ENCODE results near the gene PTGFRN.
"Not testable (repeated sequence)": the region's sequence is repeated elsewhere in the genome, so short reads cannot be mapped to it uniquely, and the experiment has no call there.

Gene PTGFRN

DNA sequence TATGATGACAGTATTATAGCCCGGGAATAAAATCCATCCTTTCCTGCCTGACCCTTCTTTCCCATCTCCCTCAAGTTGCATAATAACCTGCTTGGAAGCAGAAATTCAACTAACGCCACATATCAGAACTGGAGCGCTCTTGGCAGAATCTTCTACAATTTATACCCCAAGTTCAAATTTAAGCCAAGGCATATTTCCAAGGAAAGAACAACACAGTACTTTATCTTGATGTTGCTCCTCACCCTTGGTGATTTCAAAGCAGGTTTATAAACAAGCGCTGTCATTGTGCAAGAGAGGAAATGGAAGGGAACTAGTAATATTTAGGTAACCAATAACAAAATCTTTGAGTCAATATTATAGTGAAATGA is 38.0 kb upstream of the PTGFRN start:
- DNase-seq (ENCODE audit: low read depth, low spot score): no peak
- H3K4me3 ChIP-seq (ENCODE audit: low read depth, low read length): no peak overlapping the region
- TF ChIP-seq, protein P1, sequence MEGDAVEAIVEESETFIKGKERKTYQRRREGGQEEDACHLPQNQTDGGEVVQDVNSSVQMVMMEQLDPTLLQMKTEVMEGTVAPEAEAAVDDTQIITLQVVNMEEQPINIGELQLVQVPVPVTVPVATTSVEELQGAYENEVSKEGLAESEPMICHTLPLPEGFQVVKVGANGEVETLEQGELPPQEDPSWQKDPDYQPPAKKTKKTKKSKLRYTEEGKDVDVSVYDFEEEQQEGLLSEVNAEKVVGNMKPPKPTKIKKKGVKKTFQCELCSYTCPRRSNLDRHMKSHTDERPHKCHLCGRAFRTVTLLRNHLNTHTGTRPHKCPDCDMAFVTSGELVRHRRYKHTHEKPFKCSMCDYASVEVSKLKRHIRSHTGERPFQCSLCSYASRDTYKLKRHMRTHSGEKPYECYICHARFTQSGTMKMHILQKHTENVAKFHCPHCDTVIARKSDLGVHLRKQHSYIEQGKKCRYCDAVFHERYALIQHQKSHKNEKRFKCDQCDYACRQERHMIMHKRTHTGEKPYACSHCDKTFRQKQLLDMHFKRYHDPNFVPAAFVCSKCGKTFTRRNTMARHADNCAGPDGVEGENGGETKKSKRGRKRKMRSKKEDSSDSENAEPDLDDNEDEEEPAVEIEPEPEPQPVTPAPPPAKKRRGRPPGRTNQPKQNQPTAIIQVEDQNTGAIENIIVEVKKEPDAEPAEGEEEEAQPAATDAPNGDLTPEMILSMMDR (IDR thresholded peaks at IDR 0.05; ENCODE audit: insufficient read depth, low read length, missing control alignments): no peak
- CTCF ChIA-PET: interaction anchor here (1.6 kb wide), 1 partner anchor 11 kb away, joined by 3 read pairs; no protein-coding TSS in a partner anchor
- POLR2A ChIA-PET: no interaction called here

DNA sequence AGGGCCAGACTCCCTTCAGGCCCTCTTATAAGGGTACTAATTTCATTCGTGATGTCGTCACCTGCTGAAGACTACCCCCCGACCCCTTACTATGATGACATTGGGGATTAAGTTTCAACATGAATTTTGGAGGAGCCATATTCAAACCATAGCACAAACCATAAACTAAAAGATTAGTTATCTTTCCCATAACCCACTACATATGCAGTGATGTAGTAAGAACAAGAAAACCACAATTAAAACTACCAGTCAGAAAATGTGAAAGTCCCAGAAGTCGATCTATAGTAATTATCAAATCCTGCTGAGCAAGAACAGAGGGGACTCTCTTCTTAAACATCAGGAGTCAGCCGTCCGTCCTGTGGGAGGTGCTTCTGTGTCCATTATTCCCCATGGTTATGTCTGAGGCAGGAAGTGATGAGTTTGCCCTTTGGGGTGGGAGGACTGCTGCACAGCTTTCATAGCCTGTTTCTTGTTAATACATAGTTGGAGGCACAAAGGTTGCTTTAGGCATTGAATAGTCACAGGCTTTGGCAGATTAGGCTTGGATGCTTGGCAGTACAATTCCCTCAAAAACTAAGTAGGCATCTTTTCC is 35.9 kb upstream of the PTGFRN start:
- TF ChIP-seq, protein P1 (IDR thresholded peaks at IDR 0.05; ENCODE audit: insufficient read depth, low read length, missing control alignments): no peak
- DNase-seq (ENCODE audit: low read depth, low spot score): no peak
- ChIA-PET CTCF (no interaction called here), POLR2A (no interaction called here)
- H3K4me3 ChIP-seq (ENCODE audit: low read depth, low read length): no peak overlapping the region

DNA sequence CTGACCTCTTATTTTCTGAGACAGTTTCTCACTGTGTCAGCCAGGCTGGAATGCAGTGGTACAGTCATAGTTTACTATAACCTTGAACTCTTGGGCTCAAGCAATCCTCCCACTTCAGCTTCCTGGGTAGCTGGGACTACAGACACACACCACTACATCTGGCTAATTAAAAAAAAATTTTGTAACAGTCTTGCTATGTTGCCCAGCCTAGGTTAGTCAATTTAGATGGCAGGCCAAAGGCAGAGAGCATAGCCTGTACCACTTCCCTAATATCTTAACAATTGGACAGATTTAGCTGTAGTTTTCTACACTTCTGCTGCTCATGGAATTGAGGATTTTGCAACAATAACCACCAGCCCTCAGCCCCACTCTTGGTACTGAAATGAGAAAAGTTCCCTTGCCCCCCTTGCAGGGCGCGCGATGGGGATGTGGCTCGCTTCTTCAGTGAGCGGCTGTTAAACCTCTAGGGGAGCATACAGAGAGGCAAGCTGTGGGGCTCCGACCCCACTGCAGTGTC is 34.9 kb upstream of the PTGFRN start:
- H3K4me3 ChIP-seq (ENCODE audit: low read depth, low read length): no peak overlapping the region
- ChIA-PET CTCF (no interaction called here), POLR2A (no interaction called here)
- TF ChIP-seq, protein P1 (IDR thresholded peaks at IDR 0.05; ENCODE audit: insufficient read depth, low read length, missing control alignments): no peak
- no peak for DNase-seq (ENCODE audit: low read depth, low spot score)

DNA sequence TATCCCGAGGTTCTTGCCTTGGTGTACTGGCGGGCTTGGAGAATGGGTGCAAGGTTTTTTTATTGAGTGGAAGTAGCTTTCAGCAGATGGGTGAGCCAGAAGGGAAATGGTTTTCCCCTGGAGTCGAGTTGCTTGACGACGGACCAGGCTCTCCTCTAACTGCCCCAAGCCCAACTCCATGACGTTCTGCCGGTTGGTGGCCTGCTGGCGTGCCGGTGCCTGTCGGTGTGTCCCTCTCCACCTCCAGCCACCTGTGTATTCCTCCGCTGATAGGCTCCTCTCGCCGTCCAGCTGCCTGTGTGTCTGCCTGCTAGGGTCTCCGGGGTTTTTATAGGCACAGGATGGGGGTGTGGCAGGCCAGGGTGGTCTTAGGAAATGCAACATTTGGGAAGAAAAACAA is 34.3 kb upstream of the PTGFRN start:
- ChIA-PET CTCF (no interaction called here), POLR2A (no interaction called here)
- no peak for DNase-seq (ENCODE audit: low read depth, low spot score)
- TF ChIP-seq, protein P1 (IDR thresholded peaks at IDR 0.05; ENCODE audit: insufficient read depth, low read length, missing control alignments): no peak
- H3K4me3 ChIP-seq (ENCODE audit: low read depth, low read length): no peak overlapping the region

DNA sequence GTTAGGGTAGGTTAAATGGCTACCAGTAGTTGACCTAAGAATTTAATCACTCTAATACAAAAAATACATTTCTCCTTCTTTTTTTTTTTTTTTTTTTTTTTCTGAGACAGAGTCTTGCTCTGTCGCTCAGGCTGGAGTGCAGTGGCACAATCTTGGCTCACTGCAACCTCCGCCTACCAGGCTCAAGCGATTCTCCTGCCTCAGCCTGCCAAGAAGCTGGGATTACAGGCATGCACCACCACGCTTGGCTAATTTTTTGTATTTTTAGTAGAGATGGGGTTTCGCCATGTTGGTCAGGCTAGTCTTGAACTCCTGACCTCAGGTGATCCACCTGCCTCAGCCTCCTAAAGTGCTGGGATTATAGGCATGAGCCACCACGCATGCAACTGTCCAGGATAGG is 33.8 kb upstream of the PTGFRN start:
- H3K4me3 ChIP-seq (ENCODE audit: low read depth, low read length); POLR2A ChIA-PET; DNase-seq (ENCODE audit: low read depth, low spot score): not testable (repeated sequence)
- CTCF ChIA-PET: interaction anchor here (1.2 kb wide), 1 partner anchor 20 kb away, joined by 3 read pairs; no protein-coding TSS in a partner anchor

DNA sequence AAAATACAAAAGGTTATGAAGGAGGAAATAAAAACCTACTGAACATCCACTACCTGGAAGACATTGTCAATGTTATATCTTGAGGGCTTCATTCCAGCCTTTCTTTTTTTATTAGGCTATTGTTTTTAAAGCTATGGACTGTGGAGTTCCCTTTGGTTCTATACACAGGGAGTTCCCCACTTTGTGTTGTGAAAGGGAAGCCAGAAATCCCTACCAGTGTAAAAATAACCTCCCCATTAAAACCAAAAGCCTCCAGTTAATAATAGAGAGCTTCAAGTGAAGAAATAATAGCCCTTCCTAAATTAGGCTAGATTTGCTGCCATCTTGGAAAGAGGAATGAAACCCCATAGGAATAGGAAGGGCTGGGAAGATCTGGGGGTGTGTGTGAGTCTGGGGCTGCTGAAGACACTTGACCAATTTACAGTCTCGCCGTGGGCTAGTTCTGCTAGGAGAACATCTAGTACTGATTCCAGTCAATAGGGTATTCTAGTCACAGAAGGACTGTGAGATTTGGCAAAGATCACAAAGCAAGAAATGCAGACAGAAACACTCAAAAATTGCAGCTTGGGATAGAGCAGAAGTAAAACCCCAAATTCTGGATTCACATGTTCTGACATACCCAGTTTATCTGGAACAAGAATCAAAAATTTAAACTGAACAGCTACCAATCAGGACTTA is 32.4 kb upstream of the PTGFRN start:
- CTCF ChIA-PET: interaction anchor here (0.7 to 1.3 kb wide), 6 partner anchors 21 to 152 kb away, joined by 3 to 4 read pairs (median 3); partner anchors contain the start of gene PTGFRN
- POLR2A ChIA-PET: interaction anchor here (0.8 kb wide), 1 partner anchor 21 kb away, joined by 4 read pairs; no protein-coding TSS in a partner anchor

More for the DNA sequence above, 32.4 kb upstream of the PTGFRN start:
- TF ChIP-seq, protein P1 (IDR thresholded peaks at IDR 0.05; ENCODE audit: insufficient read depth, low read length, missing control alignments): no peak
- no peak overlapping the region for H3K4me3 ChIP-seq (ENCODE audit: low read depth, low read length)
- DNase-seq (ENCODE audit: low read depth, low spot score): no peak

Data from AG04449 (cell line).